Muscle layer of colon (tissue), 2 donors: ENCODE results near the gene LCOR.

ENCODE experiments used
- H3K27ac ChIP-seq: one replicate; pipeline ENCODE4 v1.7.0; 2013; ENCODE audit warnings: low read depth, mild to moderate bottlenecking, low read length, moderate library complexity
- H3K27me3 ChIP-seq, 2 donors: one replicate each; pipeline ENCODE4 v1.7.0; 2013; ENCODE audit warnings: low read length in 2 of 2, mild to moderate bottlenecking in 2 of 2; ENCODE audit not compliant: insufficient read depth in 2 of 2, control insufficient read depth in 1 of 2
- H3K36me3 ChIP-seq: one replicate; pipeline ENCODE4 v1.7.0; 2013; ENCODE audit warnings: mild to moderate bottlenecking, low read length; ENCODE audit not compliant: insufficient read depth
- H3K4me1 ChIP-seq: one replicate; pipeline ENCODE4 v1.7.0; 2013; ENCODE audit warnings: mild to moderate bottlenecking, low read length; ENCODE audit not compliant: insufficient read depth
- H3K4me3 ChIP-seq, 2 donors: one replicate each; pipeline ENCODE4 v1.7.0; 2013; ENCODE audit warnings: low read length in 2 of 2, low read depth in 1 of 2, mild to moderate bottlenecking in 1 of 2, moderate library complexity in 1 of 2
- H3K9ac ChIP-seq: one replicate; pipeline ENCODE4 v1.7.0; 2013; ENCODE audit warnings: low read length
- H3K9me3 ChIP-seq: one replicate; pipeline ENCODE4 v1.7.0; 2013; ENCODE audit warnings: mild to moderate bottlenecking, low read length
- donor health status: abdominal sarcoma.
- donor health status: Adenocarcinoma of cecum.

LCOR gene

DNA sequence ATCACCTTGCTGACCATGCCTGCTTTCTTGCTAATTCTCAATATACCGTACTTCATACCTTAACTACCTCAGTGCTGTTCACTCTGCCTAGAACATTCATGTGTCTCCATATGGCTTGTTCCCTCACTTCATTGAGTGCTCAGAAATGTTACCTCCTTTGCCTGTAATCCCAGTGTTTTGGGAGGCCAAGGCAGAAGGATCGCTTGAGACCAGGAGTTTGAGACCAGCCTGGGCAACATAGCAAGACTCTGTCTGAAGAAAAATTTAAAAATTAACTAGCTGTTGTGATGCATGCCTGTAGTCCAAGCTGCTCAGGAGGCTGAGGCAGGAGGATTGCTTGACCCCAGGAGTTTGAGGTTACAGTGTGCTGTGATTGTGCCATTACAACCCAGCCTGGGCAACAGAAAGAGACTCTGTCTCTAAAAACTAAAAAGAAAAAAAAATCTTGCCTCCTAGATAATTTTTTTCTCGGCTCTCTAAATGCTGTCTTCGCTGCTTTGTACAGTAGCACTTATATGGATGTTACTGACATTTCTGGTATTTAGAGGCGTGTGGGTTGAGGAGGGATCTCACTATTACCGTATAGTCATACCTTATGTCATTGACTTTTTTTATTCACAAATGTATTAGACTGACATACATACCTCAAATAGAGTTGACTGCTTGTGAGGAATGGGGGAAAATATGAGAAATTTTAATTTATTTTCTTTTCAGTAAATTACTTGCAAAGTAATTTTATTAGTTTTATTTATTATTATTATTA lies 63.7 kb downstream of the LCOR start:
- H3K4me3 ChIP-seq = no peak overlapping the region
- no peaks in the 10 kb centered on the region for H3K9me3 ChIP-seq
- no peaks in the 10 kb centered on the region for H3K27me3 ChIP-seq
- no peaks in the 10 kb centered on the region for H3K36me3 ChIP-seq
- peaks cover 19% of the 10 kb centered on the region for H3K4me1 ChIP-seq
- H3K9ac ChIP-seq = no peak overlapping the region
- no peak overlapping the region for H3K27ac ChIP-seq

DNA sequence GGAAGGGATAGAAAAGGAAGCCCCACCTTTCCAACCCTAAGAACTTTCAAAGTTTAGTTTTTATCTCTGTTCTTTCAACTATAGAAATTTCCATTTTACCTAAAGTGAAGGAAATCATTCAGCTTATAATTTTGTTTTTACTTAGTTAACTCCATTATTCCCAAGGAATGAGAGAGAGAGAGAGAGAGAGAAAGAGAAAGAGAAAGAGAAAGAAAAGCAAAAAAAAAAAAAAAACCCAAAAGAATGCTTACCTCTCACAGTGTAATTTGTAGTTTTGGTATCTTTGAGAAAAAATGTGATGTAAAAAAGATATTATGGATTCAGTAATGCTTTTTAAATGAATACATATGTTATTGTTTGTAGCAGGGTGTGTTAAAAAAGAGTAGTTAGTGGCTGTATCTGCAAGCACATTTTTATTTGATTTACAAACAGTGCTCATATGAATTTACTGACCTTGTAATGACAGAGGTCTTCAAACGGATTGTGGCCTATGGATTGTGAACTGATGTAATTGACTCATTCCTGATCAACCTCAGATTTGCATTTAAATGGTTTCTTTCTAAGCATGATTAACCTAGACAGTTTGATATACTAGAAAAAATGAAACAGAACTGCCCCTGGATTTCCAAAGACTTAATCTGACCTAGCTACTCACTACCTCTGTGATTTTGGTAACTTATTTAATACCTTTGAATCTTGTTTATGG lies 64.9 kb downstream of the LCOR start:
- Histone ChIP-seq H3K27me3 (no peaks in the 10 kb centered on the region), H3K4me1 (peaks cover 19% of the 10 kb centered on the region), H3K27ac (no peak overlapping the region), H3K9me3 (no peaks in the 10 kb centered on the region), H3K9ac (no peak overlapping the region), H3K4me3 (no peak overlapping the region), H3K36me3 (no peaks in the 10 kb centered on the region)

- Histone ChIP-seq H3K36me3 (no peaks in the 10 kb centered on the region), H3K4me1 (peaks cover 21% of the 10 kb centered on the region), H3K27me3 (no peaks in the 10 kb centered on the region), H3K9me3 (no peaks in the 10 kb centered on the region), H3K27ac (no peak overlapping the region), H3K9ac (no peak overlapping the region), H3K4me3 (no peak overlapping the region)
Measured at GRCh38 chr10:96902117-96902516, 70.0 kb downstream of the LCOR start.

DNA sequence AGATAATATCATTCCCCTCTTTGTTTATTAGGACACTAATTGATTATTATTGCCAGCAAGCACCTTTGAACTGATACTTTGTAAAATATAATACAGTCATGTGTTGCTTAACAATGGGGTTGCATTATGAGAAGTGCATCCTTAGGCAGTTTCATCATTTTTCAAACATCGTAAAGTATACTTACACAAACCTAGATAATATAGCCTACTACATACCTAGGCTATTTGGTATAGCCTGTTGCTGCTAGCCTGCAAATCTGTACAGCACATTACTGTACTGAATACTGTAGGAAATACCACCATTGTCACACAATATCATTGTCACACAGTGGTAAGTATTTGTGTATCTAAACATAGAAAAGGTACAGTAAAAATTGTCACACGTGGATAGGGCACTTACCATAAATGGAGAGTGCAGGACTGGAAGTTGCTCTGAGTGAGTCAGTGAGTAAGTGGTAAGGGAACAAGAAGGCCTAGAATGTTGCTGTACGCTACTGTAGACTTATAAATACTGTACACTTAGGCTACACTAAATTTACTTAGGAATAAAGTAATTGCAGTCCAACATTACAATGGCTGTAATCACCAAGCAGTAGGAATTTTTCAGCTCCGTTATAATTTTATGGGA lies 70.7 kb downstream of the LCOR start:
- Histone ChIP-seq H3K4me3 (no peak overlapping the region), H3K4me1 (peaks cover 14% of the 10 kb centered on the region), H3K36me3 (no peaks in the 10 kb centered on the region), H3K9me3 (no peaks in the 10 kb centered on the region), H3K27ac (no peak overlapping the region), H3K9ac (no peak overlapping the region), H3K27me3 (no peaks in the 10 kb centered on the region)

- Histone ChIP-seq H3K9ac (no peak overlapping the region), H3K36me3 (no peaks in the 10 kb centered on the region), H3K4me1 (peaks cover 8% of the 10 kb centered on the region), H3K9me3 (no peaks in the 10 kb centered on the region), H3K27ac (no peak overlapping the region), H3K27me3 (no peaks in the 10 kb centered on the region), H3K4me3 (no peak overlapping the region)
Measured at GRCh38 chr10:96904648-96905047, 72.5 kb downstream of the LCOR start.

DNA sequence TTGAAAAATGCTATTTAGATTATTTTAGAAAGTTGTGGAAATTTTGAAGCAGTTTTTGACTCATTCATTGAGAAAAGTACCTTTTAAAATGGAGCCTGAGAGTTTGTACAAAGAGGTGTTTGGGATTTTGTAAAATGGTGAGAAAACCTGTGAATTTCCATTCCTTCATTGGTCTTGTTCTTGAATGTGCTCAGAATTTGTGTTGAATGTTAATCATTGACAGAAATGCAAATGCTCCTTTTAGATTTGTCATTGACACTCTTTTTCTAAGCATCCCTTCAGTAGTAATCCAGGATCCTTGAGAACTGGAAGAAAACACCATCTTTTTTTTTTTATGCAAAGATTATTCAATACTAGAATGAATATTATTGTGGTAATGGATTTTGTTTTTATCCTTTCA lies 74.8 kb downstream of the LCOR start:
- peaks cover 16% of the 10 kb centered on the region for H3K4me1 ChIP-seq
- no peaks in the 10 kb centered on the region for H3K9me3 ChIP-seq
- no peak overlapping the region for H3K4me3 ChIP-seq
- H3K27me3 ChIP-seq = no peaks in the 10 kb centered on the region
- no peak overlapping the region for H3K9ac ChIP-seq
- no peak overlapping the region for H3K27ac ChIP-seq
- no peaks in the 10 kb centered on the region for H3K36me3 ChIP-seq

DNA sequence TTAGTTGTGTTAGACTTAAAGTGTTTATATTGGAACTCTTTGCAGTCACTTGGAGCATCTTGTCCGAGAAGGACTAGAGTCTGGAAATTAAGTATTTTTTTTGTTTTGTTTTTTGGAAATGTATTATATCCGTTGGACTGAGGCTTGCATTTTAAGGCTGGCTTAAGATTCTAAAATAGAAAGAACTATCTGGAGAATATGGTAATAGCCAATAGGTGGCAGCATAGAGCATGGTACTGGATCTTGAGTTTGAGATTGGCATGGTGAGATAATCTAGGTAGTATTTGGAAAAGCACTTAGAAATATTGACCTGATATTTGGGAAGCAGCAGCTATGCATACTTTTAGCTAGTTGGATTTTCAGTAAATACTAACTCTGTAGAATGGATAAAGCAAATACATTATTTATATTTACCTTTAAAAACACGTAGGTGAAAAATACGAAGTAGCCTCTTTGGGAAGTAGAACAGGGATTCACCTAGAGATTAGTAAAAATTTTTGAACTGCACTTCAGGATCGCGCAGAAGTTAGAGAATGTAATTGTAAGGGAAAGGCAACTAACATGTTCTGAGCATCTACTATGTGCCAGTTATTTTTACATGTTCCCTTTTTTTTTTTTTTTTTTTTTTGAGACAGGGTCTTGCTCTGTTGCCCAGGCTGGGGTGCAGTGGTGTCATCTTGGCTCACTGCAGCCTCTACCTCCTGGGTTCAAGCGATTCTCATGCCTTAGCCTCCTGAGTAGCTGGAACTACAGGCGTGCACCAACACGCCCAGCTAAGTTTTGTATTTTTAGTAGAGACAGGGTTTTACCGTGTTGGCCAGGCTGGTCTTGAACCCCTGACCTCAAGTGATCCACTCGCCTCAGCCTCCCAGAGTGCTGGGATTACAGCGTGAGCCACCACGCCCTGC lies 78.6 kb downstream of the LCOR start:
- Histone ChIP-seq H3K36me3 (no peaks in the 10 kb centered on the region), H3K4me3 (no peak overlapping the region), H3K27me3 (no peaks in the 10 kb centered on the region), H3K4me1 (peaks cover 8% of the 10 kb centered on the region), H3K9me3 (no peaks in the 10 kb centered on the region), H3K27ac (no peak overlapping the region), H3K9ac (no peak overlapping the region)

- Histone ChIP-seq H3K27ac (no peak overlapping the region), H3K4me1 (peaks cover 8% of the 10 kb centered on the region)
Measured at GRCh38 chr10:96912405-96912804, 80.3 kb downstream of the LCOR start.

GRCh38 chr10:96913906-96914305 lies 81.8 kb downstream of the LCOR start:
- H3K4me1 ChIP-seq = peaks cover 8% of the 10 kb centered on the region
- no peak overlapping the region for H3K4me3 ChIP-seq
- H3K9ac ChIP-seq = no peak overlapping the region

More at GRCh38 chr10:96912405-96912804, 80.3 kb downstream of the LCOR start:
- Histone ChIP-seq H3K4me3 (no peak overlapping the region), H3K9ac (no peak overlapping the region), H3K36me3 (no peaks in the 10 kb centered on the region), H3K9me3 (no peaks in the 10 kb centered on the region), H3K27me3 (no peaks in the 10 kb centered on the region)

GRCh38 chr10:96917628-96918027 lies 85.5 kb downstream of the LCOR start:
- H3K9ac ChIP-seq = no peak overlapping the region
- no peaks in the 10 kb centered on the region for H3K9me3 ChIP-seq
- H3K27me3 ChIP-seq = no peaks in the 10 kb centered on the region
- no peaks in the 10 kb centered on the region for H3K4me1 ChIP-seq
- no peak overlapping the region for H3K4me3 ChIP-seq
- H3K36me3 ChIP-seq = no peaks in the 10 kb centered on the region
- H3K27ac ChIP-seq = no peak overlapping the region

More at GRCh38 chr10:96913906-96914305, 81.8 kb downstream of the LCOR start:
- no peaks in the 10 kb centered on the region for H3K27me3 ChIP-seq
- no peaks in the 10 kb centered on the region for H3K36me3 ChIP-seq
- no peak overlapping the region for H3K27ac ChIP-seq
- no peaks in the 10 kb centered on the region for H3K9me3 ChIP-seq
